KMS-11 (cell line): ENCODE results near the gene PARVA.

Source experiments
- H2AFZ ChIP-seq: fragments of 200-600 bp; sonication (generic); 2 replicates; pipeline ENCODE4 v1.6.1; 2016; ENCODE audit warnings: antibody characterized with exemption, mixed run types, low read depth
- H3K27ac ChIP-seq: fragments of 200-600 bp; sonication (generic); 2 replicates; pipeline ENCODE4 v1.6.1; 2016; ENCODE audit warnings: mild to moderate bottlenecking, mixed run types
- H3K27me3 ChIP-seq: fragments of 200-600 bp; sonication (generic); 2 replicates; pipeline ENCODE4 v1.6.1; 2017; ENCODE audit warnings: mild to moderate bottlenecking, low read depth, mixed run types, moderate library complexity; ENCODE audit not compliant: insufficient read depth
- H3K36me3 ChIP-seq: fragments of 200-600 bp; sonication (generic); 2 replicates; pipeline ENCODE4 v1.6.1; 2017; ENCODE audit warnings: mild to moderate bottlenecking, mixed run types; ENCODE audit not compliant: insufficient read depth
- H3K4me1 ChIP-seq: fragments of 200-600 bp; sonication (generic); 2 replicates; pipeline ENCODE4 v1.6.1; 2016; ENCODE audit warnings: mild to moderate bottlenecking, low read depth, mixed run types; ENCODE audit not compliant: poor library complexity, severe bottlenecking
- H3K4me2 ChIP-seq: fragments of 200-600 bp; sonication (generic); 2 replicates; pipeline ENCODE4 v1.7.0; 2016; ENCODE audit warnings: mild to moderate bottlenecking, mixed run types
- H3K4me3 ChIP-seq: fragments of 200-600 bp; sonication (generic); IDR thresholded peaks from 2 replicates; pipeline ENCODE4 v1.6.1; 2017; ENCODE audit warnings: low read depth, low read length, mixed read lengths; ENCODE audit not compliant: insufficient read depth
- H3K79me2 ChIP-seq: fragments of 200-600 bp; sonication (generic); 2 replicates; pipeline ENCODE4 v1.6.1; 2016; ENCODE audit warnings: low read depth, mixed run types; ENCODE audit not compliant: insufficient read depth
- H3K9ac ChIP-seq: fragments of 200-600 bp; sonication (generic); 2 replicates; pipeline ENCODE4 v1.6.1; 2016; ENCODE audit warnings: mild to moderate bottlenecking, mixed run types
- H4K20me1 ChIP-seq: fragments of 200-600 bp; sonication (generic); 2 replicates; pipeline ENCODE4 v1.6.1; 2016; ENCODE audit warnings: mild to moderate bottlenecking, mixed run types; ENCODE audit not compliant: insufficient read depth
- CTCF ChIP-seq: fragments of 200-600 bp; sonication (generic); conservative IDR thresholded peaks from 2 replicates; pipeline ENCODE4 v1.6.1; 2017; ENCODE audit warnings: low read depth, mild to moderate bottlenecking, antibody characterized with exemption, low read length, moderate library complexity, mixed read lengths

PARVA gene

GRCh38 chr11:12331239-12331874, 46.0 kb upstream of the PARVA start:
- Histone ChIP-seq H3K4me3 (no peak overlapping the region), H3K4me2 (peak overlapping the region; percentile 57), H3K27me3 (no peaks in the 10 kb centered on the region), H3K4me1 (peaks cover 41% of the 10 kb centered on the region), H2AFZ (peak overlapping the region; percentile 31; the same call in 1 of the 2 replicates), H3K79me2 (no peaks in the 10 kb centered on the region), H3K36me3 (no peaks in the 10 kb centered on the region), H4K20me1 (no peaks in the 10 kb centered on the region), H3K27ac (no peak overlapping the region), H3K9ac (no peak overlapping the region)
- peak; percentile 92 for TF ChIP-seq CTCF

GRCh38 chr11:12343526-12343925, 33.8 kb upstream of the PARVA start:
- Histone ChIP-seq H3K4me3 (no peak overlapping the region), H3K4me1 (no peaks in the 10 kb centered on the region), H4K20me1 (no peaks in the 10 kb centered on the region), H3K27me3 (no peaks in the 10 kb centered on the region), H3K36me3 (no peaks in the 10 kb centered on the region), H3K79me2 (no peaks in the 10 kb centered on the region), H3K4me2 (no peak overlapping the region), H2AFZ (no peak overlapping the region), H3K27ac (no peak overlapping the region), H3K9ac (no peak overlapping the region)
- no peak for TF ChIP-seq CTCF

- Histone ChIP-seq H3K79me2 (no peaks in the 10 kb centered on the region), H3K4me3 (no peak overlapping the region), H3K9ac (no peak overlapping the region), H3K4me1 (no peaks in the 10 kb centered on the region), H3K27ac (no peak overlapping the region), H3K27me3 (no peaks in the 10 kb centered on the region), H3K36me3 (no peaks in the 10 kb centered on the region), H2AFZ (no peak overlapping the region), H3K4me2 (no peak overlapping the region), H4K20me1 (no peaks in the 10 kb centered on the region)
- TF ChIP-seq CTCF, result no peak
Measured at GRCh38 chr11:12353534-12353933, 23.8 kb upstream of the PARVA start.

GRCh38 chr11:12354750-12355545, 22.4 kb upstream of the PARVA start:
- no peak overlapping the region for H3K27ac ChIP-seq
- H2AFZ ChIP-seq, result no peak overlapping the region
- H3K9ac ChIP-seq, result no peak overlapping the region
- H3K36me3 ChIP-seq, result no peaks in the 10 kb centered on the region
- H3K27me3 ChIP-seq, result no peaks in the 10 kb centered on the region
- no peak overlapping the region for H3K4me2 ChIP-seq
- no peaks in the 10 kb centered on the region for H4K20me1 ChIP-seq
- no peak overlapping the region for H3K4me3 ChIP-seq
- no peak for TF ChIP-seq CTCF
- no peaks in the 10 kb centered on the region for H3K79me2 ChIP-seq
- H3K4me1 ChIP-seq, result no peaks in the 10 kb centered on the region
